EL (cell line): ENCODE results near the gene IGSF3.
A peak's percentile ranks its signal among the peaks of the same experiment; 100 is the strongest.
"Not testable (repeated sequence)": the region's sequence is repeated elsewhere in the genome, so short reads cannot be mapped to it uniquely, and the experiment has no call there.

Experiments
- DNase-seq: peaks from one replicate; pipeline ENCODE4 v3.0.0-alpha.2; 2016

The IGSF3 gene

GRCh38 chr1:116626915-116627314, 40.6 kb downstream of the IGSF3 start:
- not testable (repeated sequence) for DNase-seq

DNA sequence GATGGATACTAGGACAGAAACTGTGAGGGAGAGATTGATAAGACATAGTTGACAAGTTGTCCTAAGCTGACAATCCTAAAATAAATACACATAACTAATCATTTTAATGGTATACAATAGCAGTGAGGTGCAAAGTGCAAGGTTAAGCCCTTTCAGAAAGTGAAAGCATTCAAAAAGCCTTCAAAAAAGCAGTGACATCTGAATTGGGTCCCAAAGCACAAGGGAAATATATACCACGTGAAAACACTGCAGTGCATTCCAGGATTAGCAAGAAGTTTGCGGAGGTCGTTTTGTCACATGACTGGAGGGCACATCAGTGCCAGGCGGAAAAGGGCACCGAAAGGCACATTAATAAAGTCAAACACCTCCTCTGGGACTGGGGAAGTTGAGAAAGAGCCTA, 42.4 kb downstream of the IGSF3 start:
- not testable (repeated sequence) for DNase-seq

DNA sequence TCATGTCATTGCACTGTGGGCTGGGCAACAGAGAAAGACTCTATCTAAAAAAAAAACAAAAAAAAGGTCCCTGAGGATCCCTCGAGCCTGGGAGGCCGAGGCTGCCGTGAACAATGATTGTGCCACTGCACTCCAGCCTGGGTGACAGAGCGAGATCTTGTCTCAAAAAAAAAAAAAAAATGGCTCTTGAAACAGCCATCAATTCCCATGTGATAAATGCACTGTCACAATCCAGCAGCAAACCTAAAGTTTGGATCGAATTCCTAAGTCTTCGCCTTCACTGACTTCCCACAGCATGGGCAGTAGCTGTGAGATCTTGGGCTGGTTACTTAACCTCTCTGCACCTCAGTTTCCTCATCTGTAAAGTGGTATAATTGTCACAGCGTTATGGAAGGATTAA, 43.5 kb downstream of the IGSF3 start:
- no peak for DNase-seq

DNA sequence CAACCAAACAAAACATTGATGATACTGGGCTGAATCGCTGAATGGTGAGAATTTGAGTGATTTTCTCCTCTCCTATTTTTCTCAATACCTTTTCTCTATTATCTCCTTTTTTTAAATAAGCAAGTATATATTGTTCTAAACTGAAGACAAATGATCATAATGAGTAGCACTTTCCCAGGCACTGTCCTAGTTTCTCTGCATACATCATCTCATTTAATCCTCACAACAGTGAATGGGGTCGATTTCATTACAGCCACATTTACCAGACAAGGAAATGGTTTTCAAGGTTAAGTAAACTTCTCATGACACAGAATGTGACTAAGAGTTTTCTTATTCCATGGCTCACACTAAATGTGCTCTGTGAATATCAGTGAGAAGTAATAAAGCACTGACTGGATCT, 45.0 kb downstream of the IGSF3 start:
- not testable (repeated sequence) for DNase-seq

DNA sequence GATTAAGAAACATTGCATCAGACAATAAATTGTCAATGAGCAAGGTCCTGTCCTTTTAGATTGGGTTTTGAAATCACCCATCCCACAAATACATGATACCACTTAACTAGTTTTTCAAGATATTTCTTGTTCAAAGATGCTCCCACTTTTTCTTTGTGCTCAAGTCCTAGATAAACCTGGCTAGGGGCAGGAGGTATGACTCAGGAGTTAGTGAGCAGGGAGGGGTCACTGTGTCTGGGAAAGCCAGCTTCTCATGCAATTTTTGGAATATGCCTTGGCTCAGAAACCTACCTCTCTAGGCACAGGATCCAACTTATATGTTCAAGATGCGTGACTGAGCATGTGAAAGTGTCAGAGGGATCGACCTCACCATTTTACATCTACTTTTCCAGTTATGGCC, 45.8 kb downstream of the IGSF3 start:
- not testable (repeated sequence) for DNase-seq

DNA sequence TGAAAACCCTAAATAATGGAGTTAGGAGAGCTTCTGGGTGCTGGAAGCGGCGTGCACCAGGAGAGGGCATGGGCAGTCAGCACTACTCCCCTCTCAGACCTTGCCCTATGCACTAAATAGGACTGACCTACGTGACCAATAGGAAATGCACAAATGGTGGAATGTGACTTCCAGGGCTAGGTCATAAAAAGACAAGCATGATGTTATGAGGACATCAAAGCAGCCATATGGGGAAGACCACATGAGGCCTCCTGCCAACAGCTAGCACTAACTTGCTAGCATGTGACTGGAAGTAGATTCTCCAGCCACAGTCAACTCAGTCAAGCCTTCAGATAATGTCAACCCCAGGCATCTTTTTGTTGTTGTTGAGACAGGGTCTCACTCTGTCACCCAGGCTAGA, 47.1 kb downstream of the IGSF3 start:
- DNase-seq, result not testable (repeated sequence)

DNA sequence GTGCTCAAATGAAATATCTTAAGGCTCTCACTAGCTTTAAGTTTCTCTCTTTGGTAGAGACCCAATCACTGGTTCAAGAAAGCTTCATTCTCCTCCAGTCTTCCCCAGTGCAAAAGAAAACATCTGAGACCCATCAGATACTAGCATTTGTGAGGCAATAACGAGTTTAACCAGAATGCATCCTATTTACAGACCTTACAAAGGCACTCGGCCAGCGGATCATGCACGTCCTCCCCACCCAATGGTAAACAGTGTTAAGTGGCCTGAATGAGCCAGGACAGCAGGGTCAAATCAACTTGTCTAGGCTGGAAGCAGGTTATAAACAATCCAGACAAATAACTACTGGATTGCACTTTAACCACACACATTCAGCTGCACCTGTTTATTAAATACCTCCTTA, 48.4 kb downstream of the IGSF3 start:
- DNase-seq, result not testable (repeated sequence)

- not testable (repeated sequence) for DNase-seq
These were observed 49.7 kb downstream of the IGSF3 start for GRCh38 chr1:116617808-116618207.

- not testable (repeated sequence) for DNase-seq
These were observed 53.7 kb downstream of the IGSF3 start for GRCh38 chr1:116613825-116614224.

GRCh38 chr1:116609801-116610371, 57.6 kb downstream of the IGSF3 start:
- not testable (repeated sequence) for DNase-seq

- not testable (repeated sequence) for DNase-seq
These were observed 58.7 kb downstream of the IGSF3 start for GRCh38 chr1:116608841-116609240.

GRCh38 chr1:116608151-116608550, 59.4 kb downstream of the IGSF3 start:
- DNase-seq, result not testable (repeated sequence)

GRCh38 chr1:116607463-116607862, 60.1 kb downstream of the IGSF3 start:
- not testable (repeated sequence) for DNase-seq

- not testable (repeated sequence) for DNase-seq
These were observed 61.5 kb downstream of the IGSF3 start for GRCh38 chr1:116606067-116606466.

- no peak for DNase-seq
These were observed 62.2 kb downstream of the IGSF3 start for GRCh38 chr1:116605315-116605714.

GRCh38 chr1:116604408-116604807, 63.1 kb downstream of the IGSF3 start:
- DNase-seq, result not testable (repeated sequence)

- DNase-seq, result not testable (repeated sequence)
These were observed 63.9 kb downstream of the IGSF3 start for GRCh38 chr1:116603646-116604045.

DNA sequence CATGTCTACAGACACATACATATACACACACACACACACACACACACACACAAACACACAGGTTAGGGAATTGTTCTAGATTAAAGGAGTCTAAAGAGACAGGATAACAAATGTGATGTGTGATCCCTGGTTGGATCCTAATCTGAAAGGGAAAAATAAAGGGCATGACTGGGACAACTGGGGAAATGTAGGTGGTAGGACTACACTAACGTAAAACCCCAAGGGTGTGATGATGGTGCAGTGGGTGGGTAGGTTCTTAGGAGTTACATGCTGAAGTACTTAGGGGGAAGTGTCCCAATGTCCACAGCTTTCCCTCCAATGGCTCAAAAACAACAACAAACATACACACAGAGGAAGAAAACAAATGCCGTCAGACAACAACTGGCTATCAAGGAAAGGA, 68.2 kb downstream of the IGSF3 start:
- DNase-seq, result not testable (repeated sequence)

GRCh38 chr1:116598420-116599036, 69.0 kb downstream of the IGSF3 start:
- not testable (repeated sequence) for DNase-seq

- not testable (repeated sequence) for DNase-seq
These were observed 70.1 kb downstream of the IGSF3 start for GRCh38 chr1:116597388-116597787.

- DNase-seq, result not testable (repeated sequence)
These were observed 70.7 kb downstream of the IGSF3 start for GRCh38 chr1:116596742-116597307.

DNA sequence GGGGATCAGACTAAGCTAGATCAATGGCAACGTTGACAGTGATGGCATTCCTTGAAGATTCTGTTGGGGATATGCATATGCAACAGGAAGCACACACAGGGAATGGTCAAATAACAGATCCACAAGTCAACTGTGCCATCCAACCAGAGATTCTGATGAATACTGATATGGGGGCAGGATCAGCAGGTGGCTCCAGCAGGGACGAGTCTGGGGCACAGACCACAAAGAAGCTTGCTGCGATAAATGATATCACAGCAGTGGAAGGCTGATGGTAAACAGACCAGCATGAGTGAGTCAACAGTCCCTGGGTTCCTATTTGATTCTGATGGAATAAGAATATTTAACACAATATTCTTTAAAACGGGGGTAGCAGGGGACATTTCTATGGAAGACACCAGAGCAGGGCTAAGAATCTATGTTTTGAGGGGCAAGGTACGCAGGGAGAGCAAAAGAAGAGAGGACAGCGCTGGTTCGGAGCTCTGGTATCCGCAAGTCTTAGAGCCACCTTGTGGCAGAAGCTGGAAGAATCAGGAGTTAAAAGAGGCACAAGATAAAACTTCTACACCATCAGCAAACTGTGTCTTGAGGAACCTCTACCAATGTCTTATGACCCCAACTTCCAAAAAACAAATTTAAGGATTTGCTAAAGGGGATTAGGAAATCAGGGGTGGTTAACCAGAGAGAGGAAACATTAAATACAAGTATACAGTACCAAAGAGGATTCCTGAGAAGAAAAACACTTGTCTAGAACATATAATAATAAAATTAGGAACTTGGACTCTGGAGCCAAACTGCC, 71.4 kb downstream of the IGSF3 start:
- DNase-seq, result peak; percentile 30

DNA sequence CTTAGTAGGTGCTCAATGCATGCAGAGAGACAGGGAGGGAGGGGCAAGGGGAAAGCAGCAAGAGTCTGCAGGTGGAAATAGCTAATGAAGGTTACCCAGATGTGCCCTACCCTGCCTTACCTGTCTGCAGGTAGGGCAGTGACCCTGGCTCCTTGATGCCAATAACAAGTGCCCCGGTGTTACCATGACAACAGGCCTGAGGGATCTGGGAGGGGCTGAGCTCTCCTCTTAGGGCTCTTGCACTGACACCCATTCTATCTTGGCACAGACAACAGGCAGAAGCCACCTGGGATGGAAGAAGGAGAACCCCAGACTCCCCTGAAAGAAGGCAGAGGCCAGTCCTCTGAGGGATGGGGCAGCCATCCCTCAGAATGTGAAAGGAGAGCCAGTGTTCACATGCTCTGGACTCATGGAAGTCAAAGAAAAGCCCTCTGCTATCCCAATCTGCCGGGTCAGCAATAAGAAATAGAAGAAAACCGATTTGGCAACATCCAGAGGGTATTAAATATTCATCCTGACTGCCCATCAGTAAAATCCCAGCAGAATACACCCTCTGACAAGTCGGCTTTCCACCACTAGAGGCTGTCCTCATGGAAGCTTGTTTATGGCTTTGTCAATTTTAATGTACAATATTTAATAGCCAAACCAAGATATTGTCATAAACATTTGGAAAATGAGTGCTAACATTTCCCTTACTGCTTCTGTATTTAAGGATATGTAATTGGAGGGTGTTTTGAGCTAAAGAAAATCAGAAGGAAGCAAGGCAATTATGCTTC, 72.3 kb downstream of the IGSF3 start:
- not testable (repeated sequence) for DNase-seq
